Activated T-cell treated with anti-CD3 and anti-CD28 coated beads, Interleukin-2, amount 50 U/mL, for 72 hours (primary cell): Measurements from ENCODE around the gene GCHFR. TPM values are rescaled to one million over a fixed set of nuclear protein-coding genes. Genes with fewer than 3 reads are reported as not detected.

Source experiments
- ATAC-seq, 2 donors: fragments of 150-1000 bp; cut with Tn5 transposase; replicated peaks in 1 of 2; 2 replicates each; pipeline ENCODE4 v1.10.0; 2021; ENCODE audit warnings: moderate library complexity in 2 of 2, mild to moderate bottlenecking in 1 of 2
- DNase-seq, 2 donors: peaks; one replicate each; pipeline ENCODE4 v3.0.0; 2021 to 2022; ENCODE audit warnings: mixed read lengths in 1 of 2
- H3K27ac Mint-ChIP-seq: one replicate; pipeline ENCODE4 v1.8.0; 2022; ENCODE audit warnings: mild to moderate bottlenecking, moderate library complexity, mixed read lengths
- H3K27me3 Mint-ChIP-seq: one replicate; pipeline ENCODE4 v1.8.0; 2022; ENCODE audit warnings: low read depth, mixed read lengths
- H3K36me3 Mint-ChIP-seq, 2 donors: one replicate each; pipeline ENCODE4 v1.8.0; 2022; ENCODE audit warnings: mixed read lengths in 2 of 2, mild to moderate bottlenecking in 1 of 2; ENCODE audit not compliant: insufficient read depth in 2 of 2
- H3K4me1 Mint-ChIP-seq: one replicate; pipeline ENCODE4 v1.8.0; 2022; ENCODE audit warnings: low read depth, mixed read lengths
- H3K4me3 Mint-ChIP-seq, 2 donors: one replicate each; pipeline ENCODE4 v1.8.0; 2022; ENCODE audit warnings: mild to moderate bottlenecking in 2 of 2, mixed read lengths in 2 of 2, moderate library complexity in 2 of 2
- H3K9me3 Mint-ChIP-seq, 2 donors: one replicate each; pipeline ENCODE4 v1.8.0; 2022; ENCODE audit warnings: mixed read lengths in 2 of 2
- total RNA-seq, 2 donors: library from RNA; stranded (reverse); gene quantifications; one replicate each; pipeline ENCODE4 v1.2.3, GENCODE V29; 2022

Gene GCHFR
- total RNA-seq, 2 donors from 2014 or later: 40.9 to 44.8 TPM

DNA sequence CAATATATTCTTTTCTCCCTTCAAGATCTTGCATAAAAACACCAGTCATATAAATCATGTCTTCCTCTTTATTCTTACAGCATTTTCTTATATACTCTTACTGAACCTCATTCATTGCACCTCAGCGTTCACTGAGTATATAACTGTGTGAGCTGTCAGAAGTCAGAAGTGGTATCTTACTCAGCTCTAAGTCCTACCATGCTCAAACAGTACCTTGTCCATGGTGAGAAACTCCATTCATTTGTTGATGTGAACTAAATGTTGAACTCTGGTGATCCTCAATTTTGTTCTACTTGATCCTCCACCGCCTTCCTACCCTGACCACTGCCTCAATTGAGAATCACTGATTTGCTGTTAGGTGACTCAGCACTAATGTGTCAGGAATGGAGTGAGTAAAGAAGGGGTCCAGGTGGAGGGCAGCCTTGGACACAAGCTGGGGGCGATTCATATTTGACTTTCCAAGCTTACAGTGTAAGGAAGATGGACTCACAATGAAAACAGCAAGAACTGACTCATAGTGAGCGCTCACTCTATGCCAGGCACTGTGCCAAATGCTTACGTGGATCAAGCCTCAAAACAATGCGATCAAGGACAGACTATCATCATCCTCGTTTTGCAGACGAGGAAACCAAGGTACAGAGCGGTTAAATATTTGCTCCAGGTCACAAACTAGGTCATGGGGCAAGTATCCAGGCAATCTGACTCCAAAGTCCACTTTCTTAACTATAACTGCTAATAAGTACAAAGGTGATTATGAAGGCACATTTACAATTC, 29.5 kb downstream of the GCHFR start:
- no peaks in the 10 kb centered on the region for H3K27me3 Mint-ChIP-seq
- peaks cover 6 to 7% of the 10 kb centered on the region in 2 donors for H3K36me3 Mint-ChIP-seq
- DNase-seq: peak; percentile 42 to 72
- H3K4me1 Mint-ChIP-seq: peaks cover 26% of the 10 kb centered on the region
- peak overlapping the region in 1 of 2 donors; percentile 26 for H3K4me3 Mint-ChIP-seq
- no peaks in the 10 kb centered on the region for H3K9me3 Mint-ChIP-seq
- ATAC-seq: peak; percentile 85 to 95
- peak overlapping the region; percentile 15 for H3K27ac Mint-ChIP-seq

DNA sequence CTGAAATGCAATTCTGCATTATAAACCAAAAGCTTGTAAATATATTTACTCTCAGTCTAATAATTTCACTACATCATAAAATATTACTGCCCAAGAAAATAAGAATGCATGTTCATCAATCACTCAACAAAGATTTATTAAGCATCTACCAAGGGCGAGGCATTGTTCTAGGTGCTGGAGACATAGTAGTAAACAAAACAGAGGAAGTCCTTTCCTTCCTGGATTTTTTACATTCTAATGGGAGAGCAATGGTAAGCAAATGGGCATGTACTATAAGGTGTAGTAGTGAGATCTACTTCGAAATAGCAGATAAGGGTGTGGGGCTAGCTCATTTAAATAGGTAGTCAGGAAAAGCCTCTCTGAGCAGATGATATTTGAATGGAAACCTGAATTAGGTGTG, 32.2 kb downstream of the GCHFR start:
- H3K9me3 Mint-ChIP-seq: no peaks in the 10 kb centered on the region
- peaks cover 22% of the 10 kb centered on the region for H3K4me1 Mint-ChIP-seq
- H3K4me3 Mint-ChIP-seq: no peak overlapping the region
- no peaks in the 10 kb centered on the region for H3K27me3 Mint-ChIP-seq
- H3K36me3 Mint-ChIP-seq: peaks cover 4 to 6% of the 10 kb centered on the region in 2 donors
- ATAC-seq (no peak), DNase-seq (no peak)
- no peak overlapping the region for H3K27ac Mint-ChIP-seq

DNA sequence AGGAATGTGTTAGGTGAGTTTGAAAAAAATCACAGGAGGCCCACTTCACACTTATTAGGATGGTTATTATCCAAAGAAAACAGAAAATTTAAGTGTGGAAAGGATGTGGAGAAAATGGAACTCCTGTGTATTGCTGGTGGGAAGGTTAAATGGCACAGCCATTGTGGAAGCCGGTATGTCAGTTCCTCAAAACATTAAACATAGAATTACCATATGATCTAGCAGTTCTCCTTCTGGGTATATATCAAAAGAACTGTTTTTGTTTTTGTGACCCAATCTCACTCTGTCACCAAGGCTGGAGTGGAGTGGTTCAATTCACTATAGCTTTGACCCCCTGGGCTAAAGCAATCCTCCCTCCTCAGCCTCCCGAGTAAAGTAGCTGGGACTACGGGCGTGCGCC, 32.6 kb downstream of the GCHFR start:
- no peaks in the 10 kb centered on the region for H3K27me3 Mint-ChIP-seq
- H3K9me3 Mint-ChIP-seq: no peaks in the 10 kb centered on the region
- no peak overlapping the region for H3K27ac Mint-ChIP-seq
- H3K4me1 Mint-ChIP-seq: peaks cover 22% of the 10 kb centered on the region
- no peak overlapping the region for H3K4me3 Mint-ChIP-seq
- H3K36me3 Mint-ChIP-seq: peaks cover 4 to 6% of the 10 kb centered on the region in 2 donors
- no peak for ATAC-seq
- no peak for DNase-seq

DNA sequence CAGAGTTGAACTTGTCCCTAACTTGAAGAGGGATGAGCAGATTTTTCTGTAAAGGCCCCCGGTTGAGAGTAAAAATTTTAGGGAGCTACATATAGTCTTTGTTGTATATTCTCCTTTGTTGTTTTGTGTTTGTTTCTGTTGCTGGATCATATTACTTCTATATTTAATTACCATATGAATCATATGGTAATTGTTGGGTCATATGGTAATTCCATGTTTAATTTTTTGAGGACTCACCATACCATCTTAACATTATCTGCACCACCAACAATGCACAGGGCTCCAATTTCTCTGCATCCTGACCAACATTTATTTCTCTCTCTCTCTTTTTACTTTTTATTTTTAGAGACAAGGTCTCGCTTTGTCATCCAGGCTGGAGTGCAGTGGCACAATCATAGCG, 35.7 kb downstream of the GCHFR start:
- DNase-seq (no peak), ATAC-seq (no peak)
- H3K36me3 Mint-ChIP-seq: peaks cover 2 to 4% of the 10 kb centered on the region in 2 donors

DNA sequence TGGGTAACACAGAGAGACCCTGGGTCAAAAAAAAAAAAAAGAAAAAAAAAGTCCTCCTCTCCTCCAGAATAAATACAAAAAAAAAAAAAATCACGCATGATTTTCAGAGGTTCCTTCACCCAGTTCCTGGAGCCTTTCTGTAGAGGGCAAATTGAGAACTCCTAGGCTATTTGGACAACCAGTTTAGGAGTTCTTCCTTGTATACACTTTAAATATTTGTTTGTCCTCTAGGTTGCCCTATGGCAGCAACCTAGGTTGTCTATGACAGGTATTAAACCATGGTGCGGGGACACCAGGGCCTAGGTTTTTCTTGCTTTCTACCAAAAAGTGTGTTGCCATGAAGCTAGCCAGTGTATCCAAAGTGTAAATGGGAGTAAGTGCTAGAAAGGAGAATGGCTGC, 39.2 kb downstream of the GCHFR start:
- DNase-seq: no peak
- H3K4me1 Mint-ChIP-seq: peaks cover 25% of the 10 kb centered on the region
- H3K27ac Mint-ChIP-seq: no peak overlapping the region
- H3K4me3 Mint-ChIP-seq: no peak overlapping the region
- H3K27me3 Mint-ChIP-seq: no peaks in the 10 kb centered on the region
- H3K36me3 Mint-ChIP-seq: peaks cover 4% of the 10 kb centered on the region in 2 donors
- no peak for ATAC-seq
- no peaks in the 10 kb centered on the region for H3K9me3 Mint-ChIP-seq

More for the DNA sequence above, 35.7 kb downstream of the GCHFR start:
- no peaks in the 10 kb centered on the region for H3K27me3 Mint-ChIP-seq
- no peak overlapping the region for H3K27ac Mint-ChIP-seq
- H3K4me3 Mint-ChIP-seq: no peak overlapping the region
- H3K9me3 Mint-ChIP-seq: no peaks in the 10 kb centered on the region
- H3K4me1 Mint-ChIP-seq: peaks cover 22% of the 10 kb centered on the region

DNA sequence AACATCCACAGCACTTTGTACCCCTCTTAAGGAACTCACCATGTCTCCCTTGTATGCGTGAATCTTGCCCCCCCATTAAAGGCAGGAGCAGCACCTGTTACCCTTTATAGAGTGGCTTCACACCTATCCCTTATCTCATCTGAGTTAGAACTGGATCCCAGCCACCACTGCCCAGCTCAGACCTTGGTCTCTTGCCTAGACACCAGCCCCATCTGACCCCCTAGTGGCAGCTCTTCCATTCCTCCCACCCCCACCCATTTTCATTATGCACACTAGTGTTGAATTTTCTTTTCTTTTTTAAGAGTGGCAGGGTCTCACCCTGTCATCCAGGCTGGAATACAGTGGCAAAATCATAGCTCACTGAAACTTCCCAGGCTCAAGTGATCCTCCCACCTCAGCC, 39.8 kb downstream of the GCHFR start:
- H3K9me3 Mint-ChIP-seq: no peaks in the 10 kb centered on the region

DNA sequence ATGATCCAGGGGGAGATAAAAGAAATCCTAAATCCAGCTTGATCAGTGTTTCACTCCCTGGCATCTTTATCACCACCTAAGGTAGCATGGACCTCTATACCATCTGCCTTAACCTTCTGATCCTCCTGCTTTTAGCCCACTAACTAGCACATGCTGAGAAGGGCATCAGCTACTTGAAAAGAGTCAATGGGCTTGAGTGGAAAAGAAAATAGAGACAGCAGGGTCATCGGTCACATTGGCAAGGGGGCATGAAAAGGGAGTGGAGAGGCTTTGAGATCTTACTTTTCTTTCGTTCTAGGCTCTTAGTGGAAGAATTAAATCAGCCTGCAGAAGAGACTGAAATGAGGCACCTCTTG, 42.8 kb downstream of the GCHFR start:
- H3K27ac Mint-ChIP-seq: peak overlapping the region; percentile 94

More for the DNA sequence above, 39.8 kb downstream of the GCHFR start:
- Mint-ChIP-seq H3K27me3 (no peaks in the 10 kb centered on the region), H3K27ac (no peak overlapping the region), H3K4me3 (no peak overlapping the region), H3K36me3 (peaks cover 1 to 4% of the 10 kb centered on the region in 2 donors), H3K4me1 (peaks cover 25% of the 10 kb centered on the region)
- ATAC-seq: no peak
- no peak for DNase-seq

DNA sequence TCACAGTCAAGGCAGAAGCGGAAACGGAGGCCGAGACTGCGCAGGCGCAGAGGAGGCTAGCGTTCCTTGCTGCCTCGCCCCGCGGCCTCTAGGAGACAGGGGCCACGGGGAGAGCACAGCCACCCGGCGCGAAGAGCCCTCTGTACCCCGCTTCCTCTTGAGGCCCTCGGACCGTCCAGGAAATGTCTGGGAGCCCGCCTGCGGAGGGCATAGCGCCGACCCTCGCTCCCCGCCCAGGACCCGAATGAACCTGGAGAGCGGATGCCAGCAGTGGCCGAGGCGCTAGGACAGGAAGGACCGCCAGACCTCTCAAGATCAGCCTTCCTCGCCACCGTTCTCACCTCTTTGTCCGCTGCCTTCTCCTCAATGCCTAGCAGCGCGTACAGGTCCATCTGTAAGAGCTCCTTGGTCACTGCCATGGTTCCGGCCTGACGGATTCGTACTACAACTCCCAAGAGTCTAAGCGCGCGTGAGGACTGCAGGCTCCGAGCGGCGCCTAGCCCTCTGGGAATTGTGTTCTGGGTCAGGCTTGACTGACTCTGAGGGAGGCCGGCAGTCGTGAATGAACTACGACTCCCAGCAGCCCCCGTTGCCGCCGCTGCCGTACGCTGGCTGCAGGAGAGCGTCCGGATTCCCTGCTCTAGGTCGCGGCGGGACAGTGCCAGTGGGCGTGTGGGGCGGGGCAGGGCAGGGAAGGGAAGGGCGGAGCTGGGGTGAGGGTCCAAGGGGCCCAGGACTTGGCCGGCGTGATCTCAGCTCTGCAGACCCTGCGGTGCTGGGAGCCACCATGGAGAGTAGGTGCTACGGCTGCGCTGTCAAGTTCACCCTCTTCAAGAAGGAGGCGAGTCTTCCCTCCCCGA, 43.4 kb downstream of the GCHFR start, which contains the start of the genes DNAJC17 and ZFYVE19:
TSS of gene DNAJC17 (minus strand) at position 446 of the 860 bp plus-strand sequence. CDS start at position 419, 27 bp downstream.
TSS of gene ZFYVE19 (plus strand) at position 62 of the 860 bp plus-strand sequence. CDS start at position 563, 501 bp downstream.
- ATAC-seq: peak; percentile 96 to 97
- Mint-ChIP-seq H3K4me3 (peak within 1 kb of the TSS; percentile 90 to 99), H3K9me3 (no peaks in the 10 kb centered on the region), H3K27me3 (no peaks in the 10 kb centered on the region), H3K27ac (peak within 1 kb of the TSS; percentile 94), H3K36me3 (peaks cover 0 to 7% of the 10 kb centered on the region in 2 donors), H3K4me1 (peaks cover 31% of the 10 kb centered on the region)
- DNase-seq: peak; percentile 94 to 96

More for the DNA sequence above, 42.8 kb downstream of the GCHFR start:
- H3K4me3 Mint-ChIP-seq: peak overlapping the region; percentile 90 to 99
- H3K36me3 Mint-ChIP-seq: peaks cover 1 to 8% of the 10 kb centered on the region in 2 donors
- H3K27me3 Mint-ChIP-seq: no peaks in the 10 kb centered on the region
- no peaks in the 10 kb centered on the region for H3K9me3 Mint-ChIP-seq
- peak; percentile 0 to 1 for ATAC-seq
- DNase-seq: no peak
- peaks cover 31% of the 10 kb centered on the region for H3K4me1 Mint-ChIP-seq

DNA sequence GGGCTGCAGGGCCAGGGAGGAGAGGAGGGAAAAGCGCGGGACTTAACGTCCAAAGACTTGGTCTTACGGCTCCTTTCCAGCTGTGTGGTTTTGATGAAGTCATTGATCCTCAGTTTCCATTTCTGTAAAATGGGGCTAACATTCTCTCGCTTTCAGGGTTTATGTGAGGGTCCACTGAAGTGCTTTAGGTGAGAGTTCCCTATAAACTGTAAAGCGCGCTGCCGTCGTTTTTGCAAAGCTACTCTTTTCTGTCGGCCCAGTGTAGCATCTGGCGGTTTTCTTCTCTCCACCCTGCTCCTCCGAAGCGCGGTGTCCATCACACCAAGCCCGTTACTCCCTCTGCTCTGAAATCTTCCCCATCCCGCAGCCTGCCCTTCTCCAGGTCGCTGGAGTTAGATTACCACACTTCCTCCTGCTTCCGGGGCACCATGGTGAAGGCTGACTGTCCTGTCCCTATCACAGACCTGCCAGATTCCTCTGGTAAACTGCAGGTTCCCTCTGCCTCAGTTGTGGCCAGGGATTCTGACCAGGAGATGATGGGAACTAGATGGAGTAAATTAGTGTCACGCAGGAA, 44.1 kb downstream of the GCHFR start:
- Mint-ChIP-seq H3K9me3 (no peaks in the 10 kb centered on the region), H3K36me3 (peaks cover 0 to 7% of the 10 kb centered on the region in 2 donors), H3K4me3 (peak overlapping the region; percentile 90 to 99), H3K27me3 (no peaks in the 10 kb centered on the region), H3K4me1 (peaks cover 31% of the 10 kb centered on the region), H3K27ac (peak overlapping the region; percentile 25)
- ATAC-seq (no peak), DNase-seq (no peak)

DNA sequence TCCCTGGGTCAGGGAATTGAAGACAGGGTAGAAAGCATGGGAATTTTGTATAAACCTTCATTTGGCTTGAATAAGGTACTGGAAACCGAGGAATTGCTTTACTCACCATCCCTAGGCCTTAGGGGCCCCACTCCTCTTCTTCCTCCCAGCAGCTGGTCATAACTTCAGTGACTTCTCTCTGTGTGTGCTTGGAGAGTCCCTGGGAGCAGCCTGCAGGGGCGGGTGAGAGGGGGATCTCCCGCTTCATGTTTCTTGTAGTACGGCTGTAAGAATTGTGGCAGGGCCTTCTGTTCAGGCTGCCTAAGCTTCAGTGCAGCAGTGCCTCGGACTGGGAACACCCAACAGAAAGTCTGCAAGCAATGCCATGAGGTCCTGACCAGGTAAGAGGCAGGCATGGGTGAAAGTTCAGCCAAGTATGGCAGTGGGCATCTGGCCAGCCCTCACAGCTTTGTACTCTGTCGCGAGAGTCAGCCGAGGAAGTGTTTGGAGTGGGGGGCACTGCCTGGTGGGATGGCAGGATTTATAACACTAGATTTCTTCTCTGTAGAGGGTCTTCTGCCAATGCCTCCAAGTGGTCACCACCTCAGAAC, 45.1 kb downstream of the GCHFR start:
- Mint-ChIP-seq H3K27me3 (no peaks in the 10 kb centered on the region), H3K4me1 (peaks cover 23% of the 10 kb centered on the region), H3K9me3 (no peaks in the 10 kb centered on the region), H3K4me3 (peak overlapping the region; percentile 90 to 99), H3K36me3 (peaks cover 0 to 7% of the 10 kb centered on the region in 2 donors), H3K27ac (no peak overlapping the region)
- no peak for ATAC-seq
- DNase-seq: no peak

DNA sequence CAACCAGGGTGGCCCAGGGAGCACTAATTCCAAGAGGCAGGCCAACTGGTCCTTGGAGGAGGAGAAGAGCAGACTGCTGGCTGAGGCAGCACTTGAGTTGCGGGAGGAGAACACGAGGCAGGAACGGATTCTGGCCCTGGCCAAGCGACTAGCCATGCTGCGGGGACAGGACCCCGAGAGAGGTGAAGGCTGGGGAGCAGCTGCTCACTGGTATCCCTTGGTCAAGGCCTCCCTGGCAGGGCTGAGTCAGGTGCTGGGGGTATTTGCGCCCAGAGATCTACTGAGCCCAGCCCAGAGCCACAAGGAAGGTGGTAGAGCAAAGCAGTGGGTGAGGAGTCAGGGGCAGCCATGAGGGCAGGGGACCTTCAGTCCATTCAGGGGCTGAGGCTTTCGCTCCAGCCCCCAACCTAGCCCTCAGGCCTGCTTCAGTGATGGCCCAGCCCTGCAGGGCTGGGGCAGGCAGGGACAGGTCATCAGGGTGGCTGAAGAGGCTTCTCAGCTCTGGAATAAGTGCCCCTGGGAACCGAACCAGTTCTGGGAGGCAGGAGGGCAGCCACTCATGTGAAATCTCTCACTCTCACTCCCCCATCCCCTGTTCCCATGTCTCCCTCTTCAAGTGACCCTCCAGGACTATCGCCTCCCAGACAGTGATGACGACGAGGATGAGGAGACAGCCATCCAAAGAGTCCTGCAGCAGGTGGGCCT, 49.0 kb downstream of the GCHFR start:
- H3K4me3 Mint-ChIP-seq: no peak overlapping the region
- H3K27me3 Mint-ChIP-seq: no peaks in the 10 kb centered on the region
- H3K27ac Mint-ChIP-seq: peak overlapping the region; percentile 71
- peaks cover 4 to 5% of the 10 kb centered on the region in 2 donors for H3K36me3 Mint-ChIP-seq
- peaks cover 13% of the 10 kb centered on the region for H3K4me1 Mint-ChIP-seq
- DNase-seq: no peak
- H3K9me3 Mint-ChIP-seq: no peaks in the 10 kb centered on the region
- ATAC-seq: no peak

DNA sequence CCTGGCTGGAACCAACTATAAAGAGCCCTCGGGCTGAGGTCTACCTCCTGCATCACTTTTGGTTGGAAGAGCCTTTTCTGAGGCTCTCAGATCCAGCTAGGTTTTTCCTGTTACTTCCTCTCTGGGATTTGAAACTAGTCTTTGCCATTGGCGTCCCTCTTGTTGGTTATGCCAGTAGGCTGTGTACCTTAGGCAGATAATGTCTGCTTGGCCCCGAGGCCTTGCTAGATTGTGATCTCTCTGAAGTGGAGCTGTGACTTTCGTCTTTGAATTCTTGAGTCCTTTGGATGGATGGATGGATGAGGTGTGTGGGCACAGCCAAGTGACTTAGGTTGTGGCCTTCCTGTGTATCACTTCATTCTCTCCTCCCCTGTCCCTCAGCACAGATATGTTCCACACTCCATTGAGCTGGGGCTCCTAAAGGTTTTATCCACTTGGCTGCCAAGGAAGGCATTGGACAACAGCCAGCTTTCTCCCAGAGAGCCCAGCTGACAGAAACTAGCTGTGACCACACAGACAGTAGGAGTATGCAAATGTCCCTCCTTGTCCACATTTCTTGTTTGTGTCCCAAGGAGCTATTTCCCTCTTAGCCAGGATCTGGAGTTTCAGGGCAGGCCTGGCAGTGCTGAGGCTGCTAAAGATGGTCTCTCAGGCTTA, 51.3 kb downstream of the GCHFR start:
- no peaks in the 10 kb centered on the region for H3K27me3 Mint-ChIP-seq
- no peaks in the 10 kb centered on the region for H3K9me3 Mint-ChIP-seq
- no peak overlapping the region for H3K4me3 Mint-ChIP-seq
- DNase-seq (no peak), ATAC-seq (no peak)
- no peak overlapping the region for H3K27ac Mint-ChIP-seq
- H3K36me3 Mint-ChIP-seq: peaks cover 2 to 4% of the 10 kb centered on the region in 2 donors
- no peaks in the 10 kb centered on the region for H3K4me1 Mint-ChIP-seq
